ENCODE data around the gene CUEDC1.

The CUEDC1 gene

GRCh38 chr17:57832314-57833178 lies 122.7 kb downstream of the CUEDC1 start:
- DNase-seq (ENCODE audit: low read depth): no peak

GRCh38 chr17:57830880-57831279 lies 124.3 kb downstream of the CUEDC1 start:
- DNase-seq (ENCODE audit: low read depth): no peak

- no peak for DNase-seq (ENCODE audit: low read depth)
Measured at GRCh38 chr17:57823469-57824401, 131.5 kb downstream of the CUEDC1 start.

- no peak for DNase-seq (ENCODE audit: low read depth)
Measured at GRCh38 chr17:57819867-57820266, 135.3 kb downstream of the CUEDC1 start.

- DNase-seq (ENCODE audit: low read depth): no peak
Measured at GRCh38 chr17:57819285-57819684, 135.9 kb downstream of the CUEDC1 start.

- DNase-seq (ENCODE audit: low read depth): no peak
Measured at GRCh38 chr17:57818066-57818465, 137.1 kb downstream of the CUEDC1 start.

- no peak for DNase-seq (ENCODE audit: low read depth)
Measured at GRCh38 chr17:57817299-57817698, 137.9 kb downstream of the CUEDC1 start.

GRCh38 chr17:57814421-57814820 lies 140.8 kb downstream of the CUEDC1 start:
- no peak for DNase-seq (ENCODE audit: low read depth)

GRCh38 chr17:57811638-57812280 lies 143.5 kb downstream of the CUEDC1 start:
- DNase-seq (ENCODE audit: low read depth): no peak

Data from stimulated activated CD8-positive, alpha-beta memory T cell treated with anti-CD3 and anti-CD28 coated beads, Interleukin-7, amount 100 ng/mL, for 24 hours (primary cell).